ENCODE data around the gene SLIT1. TPM values are rescaled to one million over a fixed set of nuclear protein-coding genes. Genes with fewer than 3 reads are reported as not detected.

Gene SLIT1
- total RNA-seq, 1 donor from 2014 or later, result 0.03 TPM

DNA sequence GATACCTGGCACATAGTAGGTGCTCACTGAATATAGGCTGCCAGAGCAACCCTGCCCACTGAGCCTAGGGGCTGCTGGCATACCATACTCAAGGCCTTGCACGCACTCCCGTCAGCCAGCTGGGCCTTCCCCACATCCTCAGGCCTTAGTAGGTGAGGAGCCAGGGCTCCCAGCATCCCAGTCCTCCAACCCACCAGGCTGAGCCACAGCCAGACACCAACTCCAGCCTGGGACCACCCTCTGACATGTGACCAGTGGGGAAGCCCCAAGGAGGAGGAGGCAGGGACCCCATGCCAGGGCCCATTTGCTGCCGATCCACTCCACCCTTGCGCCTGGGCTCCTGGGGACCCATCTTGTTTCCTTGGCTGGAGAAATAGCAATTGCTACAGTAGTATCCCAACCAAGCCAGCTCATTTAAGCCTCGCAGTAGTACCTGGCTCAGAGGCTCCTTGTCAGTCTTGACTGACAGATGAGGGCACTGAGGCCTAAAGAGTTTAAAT lies 11.4 kb downstream of the SLIT1 start:
- DNase-seq (ENCODE audit: low read depth), result no peak

DNA sequence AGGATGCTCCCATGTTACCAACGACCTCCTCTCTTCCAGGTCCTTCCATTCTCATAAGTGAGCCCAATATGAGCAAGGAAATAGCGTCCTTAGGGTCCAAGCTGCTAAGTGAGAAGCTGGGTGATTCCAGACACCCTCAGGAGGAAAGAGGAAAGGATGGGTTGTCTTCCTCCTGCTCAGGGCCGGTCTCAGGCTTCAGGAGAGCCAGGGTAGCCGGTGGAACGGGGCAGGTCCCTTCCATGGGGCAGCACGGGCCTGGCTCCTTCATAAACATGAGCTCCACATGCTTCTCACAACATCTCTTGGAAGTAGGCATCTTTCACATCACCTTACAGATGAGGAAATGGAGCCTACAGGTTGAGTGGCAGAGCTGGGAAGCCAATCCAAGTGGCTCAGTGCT lies 12.7 kb downstream of the SLIT1 start:
- DNase-seq (ENCODE audit: low read depth), result no peak

- no peak for DNase-seq (ENCODE audit: low read depth)
These were observed 14.8 kb downstream of the SLIT1 start for GRCh38 chr10:97171001-97171400.

- DNase-seq (ENCODE audit: low read depth), result no peak
These were observed 15.7 kb downstream of the SLIT1 start for GRCh38 chr10:97169911-97170693.

DNA sequence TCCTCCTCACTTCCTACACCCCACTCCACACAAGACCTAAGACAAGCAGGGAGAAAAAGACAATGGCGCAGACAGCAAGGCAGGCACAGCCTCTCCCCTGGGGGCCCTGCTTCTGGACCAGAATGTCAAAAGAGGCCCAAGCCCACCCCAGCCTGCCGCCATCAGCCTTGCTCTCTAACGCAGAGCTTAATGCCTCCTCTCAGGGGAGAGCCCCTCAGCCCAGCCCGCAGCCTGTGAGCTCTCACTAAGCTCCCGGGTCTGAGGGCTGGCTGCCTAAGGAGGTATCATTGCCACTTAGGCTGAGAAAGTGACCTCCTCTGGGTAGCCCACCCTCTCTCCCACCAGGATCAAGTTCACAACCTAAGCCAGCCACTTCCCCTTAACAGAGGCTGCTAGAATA lies 16.7 kb downstream of the SLIT1 start:
- no peak for DNase-seq (ENCODE audit: low read depth)

DNA sequence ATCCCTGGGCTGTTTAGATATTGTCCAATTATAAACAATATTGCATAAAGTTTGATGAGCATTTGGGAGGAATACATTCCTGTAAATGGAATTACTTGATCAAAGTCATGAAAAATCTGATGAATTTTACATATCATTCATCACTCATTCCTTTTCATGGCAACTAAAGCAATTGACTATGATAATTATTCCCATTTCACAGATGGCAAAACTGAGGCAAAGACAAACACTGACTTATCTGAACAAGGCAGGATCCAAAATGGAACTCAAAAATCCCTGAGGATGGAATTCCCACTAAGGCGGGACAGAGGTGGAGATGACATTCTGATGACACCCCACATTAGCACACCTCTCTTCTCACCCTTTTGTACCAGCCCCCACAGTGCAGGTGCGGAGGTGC lies 17.1 kb downstream of the SLIT1 start:
- DNase-seq (ENCODE audit: low read depth), result no peak

GRCh38 chr10:97165499-97165898 lies 20.3 kb downstream of the SLIT1 start:
- DNase-seq (ENCODE audit: low read depth), result no peak

GRCh38 chr10:97163781-97164501 lies 21.8 kb downstream of the SLIT1 start:
- no peak for DNase-seq (ENCODE audit: low read depth)

GRCh38 chr10:97163181-97163580 lies 22.6 kb downstream of the SLIT1 start:
- DNase-seq (ENCODE audit: low read depth), result no peak

GRCh38 chr10:97159646-97160305 lies 26.0 kb downstream of the SLIT1 start:
- no peak for DNase-seq (ENCODE audit: low read depth)

DNA sequence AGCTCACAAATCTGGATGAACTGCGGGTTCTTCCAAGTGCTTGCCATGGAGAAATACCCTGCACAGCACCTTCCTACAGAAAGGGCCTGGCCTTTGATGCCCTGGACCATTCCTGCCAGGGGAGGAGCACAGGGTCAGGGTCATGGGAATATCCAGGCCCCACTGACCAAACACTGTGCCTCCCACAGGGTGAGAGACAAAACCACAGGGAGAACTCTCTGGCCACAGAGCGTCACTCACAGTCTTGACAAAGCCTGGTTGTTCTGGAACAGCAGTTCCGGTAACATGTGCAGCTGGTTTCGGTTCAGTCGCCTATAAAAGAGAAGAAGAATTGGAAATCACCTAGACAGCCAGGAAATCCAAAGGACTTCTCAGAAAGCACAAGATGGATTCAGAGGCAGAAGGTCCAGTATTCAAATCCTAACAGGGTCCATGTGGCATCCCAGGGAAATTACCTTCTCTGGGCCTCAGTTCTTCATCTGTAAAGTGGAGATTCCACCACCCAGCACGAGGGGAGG lies 28.1 kb downstream of the SLIT1 start:
- DNase-seq (ENCODE audit: low read depth), result peak; percentile 26

DNA sequence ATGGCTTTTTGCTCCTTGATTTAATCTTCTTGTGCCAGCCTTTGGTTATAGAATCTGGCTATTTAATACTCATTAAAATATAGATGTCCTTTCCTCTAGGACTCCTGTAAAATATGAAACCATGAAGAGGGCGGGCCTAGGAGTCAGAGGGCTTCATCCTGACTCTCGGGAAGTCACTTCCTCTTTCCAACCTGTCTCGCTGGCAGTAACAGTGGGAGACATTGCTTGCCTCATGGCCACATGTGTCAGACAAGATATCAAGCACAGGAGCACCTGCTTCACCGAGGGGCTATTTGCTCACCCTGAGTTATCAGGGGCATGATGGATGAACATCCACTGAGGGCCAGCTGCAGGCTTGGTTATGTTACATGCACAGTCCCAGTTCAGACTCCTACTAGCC lies 31.0 kb downstream of the SLIT1 start:
- DNase-seq (ENCODE audit: low read depth), result no peak

DNA sequence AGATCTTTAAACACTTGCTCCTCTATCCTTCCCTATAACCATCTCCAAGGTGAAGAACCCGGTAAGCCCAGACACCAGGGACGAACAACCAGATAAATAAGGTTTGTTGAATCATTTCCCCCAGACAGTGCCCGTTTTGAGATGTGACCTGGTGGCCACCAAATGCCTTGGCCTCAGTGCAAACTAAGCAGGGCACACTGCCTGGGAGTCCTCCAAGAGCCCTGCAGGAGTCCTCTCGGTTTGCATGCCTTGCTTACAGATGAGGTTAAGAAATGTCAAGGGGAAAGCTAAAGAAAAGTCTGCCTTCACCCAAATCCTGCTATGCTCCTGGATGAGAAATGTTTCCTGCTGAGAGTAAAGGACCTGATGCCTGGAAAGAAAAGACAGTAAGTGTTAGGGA lies 31.6 kb downstream of the SLIT1 start:
- DNase-seq (ENCODE audit: low read depth), result no peak

DNA sequence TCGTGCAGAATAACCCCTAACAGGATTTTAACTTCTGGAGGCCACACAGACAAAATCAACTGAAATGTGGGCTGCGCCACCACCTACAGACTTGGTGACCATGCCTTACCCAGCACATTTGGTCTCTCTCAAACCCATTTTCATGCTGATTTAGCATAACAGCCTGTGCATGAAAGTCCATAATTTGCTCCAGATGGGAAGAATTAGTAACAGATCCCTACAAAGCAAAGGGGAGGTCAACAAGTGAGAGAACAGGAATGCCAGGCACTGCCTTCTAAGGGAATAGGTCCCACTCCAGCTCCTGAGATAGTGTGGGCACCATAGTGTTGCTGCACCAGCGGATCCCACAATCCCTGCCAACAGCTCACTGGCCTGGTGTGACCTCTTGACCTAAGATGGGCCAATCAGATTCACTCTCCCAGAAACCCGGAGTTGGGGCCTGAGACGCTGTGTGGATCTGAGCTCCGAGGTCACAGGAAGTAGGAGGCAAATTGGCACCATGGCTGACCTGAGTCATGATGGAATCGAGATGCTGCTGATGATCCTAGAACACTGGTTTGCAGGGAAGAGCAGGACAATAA lies 32.4 kb downstream of the SLIT1 start:
- no peak for DNase-seq (ENCODE audit: low read depth)

- DNase-seq (ENCODE audit: low read depth), result no peak
These were observed 34.3 kb downstream of the SLIT1 start for GRCh38 chr10:97151307-97151914.

DNA sequence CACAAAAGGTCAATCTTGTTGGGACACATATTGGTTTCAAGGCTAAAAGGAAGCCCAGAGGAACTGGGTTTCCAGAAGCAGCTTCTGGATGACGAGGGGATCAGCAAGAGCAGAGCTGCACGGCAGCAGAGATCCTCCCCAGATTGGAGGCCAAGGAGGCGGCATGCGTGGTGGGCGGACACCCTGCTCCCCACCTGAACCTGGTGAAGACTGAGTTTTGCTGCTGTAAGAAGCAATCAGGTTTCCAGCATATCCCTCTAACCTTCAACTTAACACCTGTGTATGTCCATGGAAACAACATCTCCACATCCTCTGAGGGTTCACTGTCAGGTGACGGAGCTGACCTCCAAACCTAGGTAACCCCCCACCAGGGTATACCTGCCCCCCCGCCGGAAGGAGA lies 35.1 kb downstream of the SLIT1 start:
- DNase-seq (ENCODE audit: low read depth), result no peak

DNA sequence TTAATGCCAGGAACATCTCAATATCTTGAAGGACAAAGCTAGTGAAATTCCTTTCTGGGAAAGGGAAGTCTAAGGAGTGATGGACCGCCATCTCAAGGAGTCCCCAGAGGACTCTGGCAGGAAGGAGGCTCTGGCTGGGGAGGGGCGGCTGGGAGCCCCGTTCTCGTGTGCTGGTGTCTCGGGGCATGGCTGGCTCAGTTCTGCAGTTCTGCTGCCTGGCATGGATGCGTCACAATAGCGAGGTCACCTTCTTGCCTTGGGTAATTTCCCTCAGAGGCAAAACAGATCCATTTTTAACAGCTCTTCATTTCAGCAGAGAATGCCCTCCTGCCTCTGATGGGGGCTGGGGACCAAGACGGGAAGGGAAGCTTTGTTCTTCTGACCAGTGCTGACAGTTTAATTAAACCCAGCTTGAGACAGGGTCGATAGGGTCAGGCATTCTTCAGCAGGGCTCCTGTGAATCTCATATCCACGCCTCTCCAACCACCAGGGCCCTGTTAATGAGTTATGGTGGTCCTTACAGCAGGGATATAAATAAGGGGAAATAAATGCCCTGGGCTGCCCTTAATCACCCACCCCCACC lies 35.7 kb downstream of the SLIT1 start:
- no peak for DNase-seq (ENCODE audit: low read depth)

DNA sequence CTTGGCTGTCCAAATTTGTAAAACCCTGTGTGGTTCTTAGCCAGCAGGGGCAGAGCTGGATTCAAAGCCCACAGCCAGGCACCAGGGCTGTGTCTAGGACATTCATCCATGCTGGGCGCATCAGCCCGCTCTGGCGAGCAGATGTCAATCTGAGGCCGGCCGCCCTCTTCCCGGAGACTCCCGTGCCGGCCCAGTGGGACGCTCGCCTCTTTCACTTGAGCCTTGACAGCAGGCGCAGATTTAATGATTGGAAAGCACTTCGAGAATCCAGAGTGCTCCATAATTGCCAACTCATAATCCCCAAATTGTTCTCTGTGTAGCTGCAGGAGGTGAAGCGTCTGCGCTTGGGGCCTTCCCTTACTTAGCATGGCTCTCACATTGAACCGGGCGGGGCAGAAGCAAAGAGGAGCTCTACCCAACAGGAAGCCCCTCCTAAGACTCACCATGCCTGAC lies 36.7 kb downstream of the SLIT1 start:
- DNase-seq (ENCODE audit: low read depth), result no peak

GRCh38 chr10:97144297-97144696 lies 41.5 kb downstream of the SLIT1 start:
- DNase-seq (ENCODE audit: low read depth), result no peak

DNA sequence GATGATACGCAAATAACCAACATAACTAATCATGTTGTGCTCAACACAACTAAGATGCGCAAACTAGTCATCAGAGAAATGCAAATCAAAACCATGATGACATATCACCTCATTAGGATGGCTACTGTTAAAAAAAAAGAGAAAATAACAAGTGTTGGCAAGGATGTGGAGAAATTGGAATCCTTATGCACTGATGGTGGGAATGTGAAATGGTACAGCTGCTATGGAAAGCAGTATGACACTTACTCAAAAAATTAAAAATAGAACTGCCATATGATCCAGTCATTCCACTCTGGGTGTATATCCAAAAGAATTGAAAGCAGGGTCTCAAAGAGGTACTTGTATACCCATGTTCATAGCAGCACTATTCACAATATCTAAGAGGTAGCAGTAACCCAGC lies 42.9 kb downstream of the SLIT1 start:
- no peak for DNase-seq (ENCODE audit: low read depth)

Measured in myocyte (in vitro differentiated cells).